NCI-H2171 treated with DMSO at 0.1 percent for 48 hours (cell line): ENCODE results near the gene MEI1.

Experiments used
- DNase-seq: peaks from one replicate; lab custom pipeline; 2025; lab: John Stamatoyannopoulos, UW

MEI1 gene

DNA sequence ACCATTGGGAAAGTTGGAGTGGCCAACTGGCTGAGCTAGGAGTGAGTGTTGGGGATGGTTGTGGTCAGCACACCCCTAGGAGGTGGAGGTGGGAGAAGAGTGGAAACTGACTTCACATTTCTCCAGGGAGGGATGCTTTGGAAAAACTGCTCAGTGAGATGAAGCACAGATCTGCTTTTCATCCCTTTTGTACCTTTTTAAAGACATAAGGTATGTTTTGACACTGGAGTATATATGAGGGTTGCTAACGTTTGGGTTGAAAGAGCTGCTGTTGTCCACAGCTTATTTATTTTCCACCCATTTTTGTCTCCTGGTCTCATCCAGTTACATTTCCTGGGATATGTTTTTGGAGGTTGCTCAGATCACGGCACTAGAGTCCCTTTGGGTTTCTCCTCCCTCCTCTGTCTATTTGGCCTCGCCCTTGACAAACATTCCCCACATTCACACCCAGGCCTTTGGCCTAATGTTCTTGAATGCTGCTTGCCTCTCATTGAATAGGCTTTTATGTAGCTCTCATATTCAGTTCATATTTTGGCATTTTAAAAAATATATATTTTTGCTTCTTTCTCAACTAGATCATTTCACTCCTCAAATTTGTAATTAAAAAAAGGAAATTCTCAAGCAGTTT is 141.9 kb downstream of the MEI1 start:
- no peak for DNase-seq

DNA sequence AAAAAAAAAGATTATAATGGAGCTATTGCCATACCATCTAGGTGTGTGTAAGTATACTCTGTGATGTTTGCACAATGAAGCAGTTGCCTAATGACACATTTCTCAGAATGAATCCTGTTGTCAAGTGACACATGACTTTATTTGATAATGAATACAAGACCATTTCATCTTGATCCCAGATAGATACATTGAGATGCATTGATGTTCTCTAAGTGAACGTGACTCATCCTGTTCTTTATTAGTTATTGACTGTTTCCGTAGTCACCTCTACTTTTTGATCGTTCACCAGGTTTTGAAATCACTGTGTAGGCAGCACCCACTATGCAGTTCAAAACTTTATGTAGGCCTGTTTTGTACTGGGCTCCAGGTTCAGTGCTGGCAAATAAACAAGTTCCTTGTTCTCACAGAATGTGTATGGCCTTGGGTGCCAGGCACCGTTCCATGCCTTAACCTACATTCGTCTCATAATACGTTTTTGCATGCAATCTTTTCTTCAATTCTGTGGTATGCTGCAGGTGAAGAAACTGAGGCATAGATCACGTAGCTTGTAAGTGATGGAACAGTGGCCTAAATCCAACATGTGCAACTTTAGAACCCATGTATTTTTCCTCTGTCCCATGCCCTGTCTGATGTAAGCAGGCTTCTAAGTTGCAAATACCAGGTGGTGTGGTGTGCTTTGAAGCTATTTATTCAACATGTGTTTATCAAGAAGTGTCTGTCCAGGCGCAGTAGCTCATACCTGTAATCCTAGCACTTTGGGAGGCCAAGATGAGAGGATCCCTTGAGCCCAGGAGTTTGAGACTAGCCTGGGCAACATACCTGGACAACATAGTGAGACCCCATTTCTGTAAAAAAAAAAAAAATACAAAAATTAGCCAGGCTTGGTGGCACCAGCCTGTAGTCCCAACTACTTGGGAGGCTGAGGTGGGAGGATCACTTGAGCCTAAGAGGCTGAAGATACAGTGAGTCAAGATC is 144.0 kb downstream of the MEI1 start:
- DNase-seq: no peak

DNA sequence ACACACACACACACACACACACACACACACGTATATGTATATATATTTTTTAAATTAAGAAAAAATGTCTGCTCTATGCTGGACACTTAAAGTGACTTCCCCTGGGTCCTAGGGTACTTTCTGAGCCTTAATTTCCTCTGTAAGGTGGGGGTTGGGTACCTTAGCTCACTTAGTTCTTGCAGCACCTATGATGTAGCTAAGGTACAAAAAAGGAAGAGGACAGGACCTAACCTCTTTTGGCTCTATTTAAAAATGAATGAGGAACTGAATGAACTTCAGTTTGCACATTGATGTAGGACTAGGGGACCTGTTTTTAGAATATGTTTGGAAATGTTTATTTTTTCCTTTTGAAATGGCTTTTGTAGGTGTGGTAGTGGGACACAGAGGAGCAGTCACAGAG is 144.7 kb downstream of the MEI1 start:
- DNase-seq: no peak

GRCh38 chr22:41844513-41844912 is 145.2 kb downstream of the MEI1 start:
- no peak for DNase-seq

DNA sequence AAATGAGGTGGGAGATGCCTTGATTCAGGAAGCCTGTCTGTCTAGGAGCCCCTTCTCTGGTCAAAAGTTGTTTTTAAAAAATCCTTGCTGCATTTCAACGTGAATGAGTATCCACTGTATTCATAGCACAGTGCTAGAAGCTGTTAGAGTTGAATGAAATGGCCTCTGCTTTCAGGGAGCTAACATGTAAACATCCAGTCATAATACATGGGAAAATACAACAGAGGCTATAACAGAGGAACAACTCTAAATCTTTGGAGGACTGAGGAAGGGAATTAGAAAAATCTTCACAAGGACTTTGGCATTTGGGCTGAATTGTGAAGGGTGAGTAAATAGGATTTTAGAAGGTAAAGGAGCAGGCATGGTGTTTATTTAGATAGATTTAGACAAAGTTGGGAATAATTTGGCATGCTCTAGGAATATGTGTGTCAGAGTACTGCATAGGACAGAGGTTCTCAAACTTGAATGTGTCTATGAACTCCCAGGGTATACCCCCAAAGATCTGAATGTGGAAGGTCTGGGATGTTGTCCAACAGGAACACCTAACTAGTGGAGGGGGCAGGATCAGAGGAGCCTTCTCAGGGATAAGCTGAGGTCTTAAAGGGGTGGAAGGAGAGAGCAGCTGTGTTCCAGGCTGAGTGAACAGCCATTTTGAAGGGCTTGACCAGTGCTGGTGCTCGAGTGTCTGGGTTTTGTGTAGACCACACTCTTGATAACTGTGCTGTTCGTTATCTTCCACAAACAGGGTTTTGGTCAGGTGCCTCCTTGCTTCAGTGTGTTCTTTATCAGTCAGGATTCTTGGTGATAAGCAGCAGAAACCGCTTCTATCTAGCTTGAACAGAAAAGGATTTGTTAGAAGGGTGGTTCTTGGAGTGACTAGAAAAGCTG is 146.3 kb downstream of the MEI1 start:
- DNase-seq: no peak

- DNase-seq: no peak
Measured at GRCh38 chr22:41846268-41846987, 147.1 kb downstream of the MEI1 start.

DNA sequence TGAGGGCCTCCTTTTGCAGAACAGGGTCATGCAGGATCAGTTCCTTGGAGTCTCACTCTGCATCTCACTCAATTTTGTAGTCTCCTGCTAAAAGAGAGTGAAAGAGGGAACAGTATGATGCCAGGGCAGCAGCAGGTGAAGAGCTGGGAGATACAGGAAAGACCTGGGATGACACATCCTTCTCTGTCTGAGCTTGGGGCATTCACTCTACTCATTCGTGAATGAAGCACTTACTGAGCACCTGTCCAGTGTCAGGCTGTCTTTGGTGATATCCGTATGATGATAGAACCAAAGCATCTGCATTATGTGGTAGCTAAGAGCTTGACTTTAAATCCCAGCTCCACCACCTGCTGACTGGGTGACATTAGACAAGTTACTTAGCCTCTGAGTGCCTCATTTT is 148.0 kb downstream of the MEI1 start:
- no peak for DNase-seq

DNA sequence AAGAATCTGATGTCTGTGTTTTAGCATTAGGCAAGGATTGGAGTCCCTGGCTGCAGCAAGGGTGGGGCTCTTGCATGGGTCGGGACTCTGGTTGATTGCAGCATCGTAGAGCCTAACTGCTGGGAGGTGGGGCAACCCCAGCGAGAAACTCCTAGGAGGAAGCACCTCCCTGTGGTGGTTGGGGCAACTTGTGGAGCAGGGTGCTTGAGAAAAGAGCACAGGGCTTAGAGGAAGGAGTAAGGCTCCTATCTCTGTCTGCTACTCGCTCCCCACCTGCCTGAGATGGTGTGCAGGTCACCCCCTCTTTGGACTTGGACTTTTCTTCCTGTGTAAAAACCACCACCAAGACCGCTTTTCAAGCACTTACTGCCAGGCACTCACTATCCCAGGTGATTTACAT is 149.2 kb downstream of the MEI1 start:
- no peak for DNase-seq
